ENCODE measurements around the gene LIMS2. TPM values are rescaled to one million over a fixed set of nuclear protein-coding genes. Genes with fewer than 3 reads are reported as not detected.

Gene LIMS2
- total and polyA plus RNA-seq, 3 experiments from 2014 or later: 3.1 to 6.1 (median 5.9) TPM

- ChIA-PET CTCF (interaction anchor here (0.9 kb wide), 1 partner anchor 14 kb away, joined by 3 read pairs; no protein-coding TSS in a partner anchor), POLR2A (no interaction called here)
Observed at GRCh38 chr2:127604986-127605385, 70.3 kb downstream of the LIMS2 start.

DNA sequence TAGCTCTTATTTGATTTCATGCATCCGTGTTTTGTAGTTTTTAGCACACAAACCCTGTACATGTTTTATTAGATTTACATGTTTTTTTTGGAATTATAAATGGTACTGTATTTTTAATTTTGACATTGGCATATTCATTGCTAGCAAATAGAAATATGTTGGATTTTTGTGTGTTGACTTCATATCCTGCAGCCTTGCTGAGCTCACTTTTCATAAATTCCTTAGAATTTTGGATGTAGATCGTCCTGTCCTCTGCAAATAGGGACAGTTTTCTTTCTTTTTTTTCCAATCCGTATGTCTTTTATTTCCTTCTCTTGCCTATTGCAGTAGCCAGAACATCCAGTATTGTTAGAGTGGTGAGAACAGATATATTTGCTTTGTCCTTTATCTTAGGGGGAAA, 76.1 kb downstream of the LIMS2 start:
- Mint-ChIP-seq H3K27me3 (peaks cover 6 to 7% of the 10 kb centered on the region in 2 donors), H3K4me1 (peaks cover 0 to 2% (median 0%) of the 10 kb centered on the region in 3 donors), H3K4me3 (no peak overlapping the region), H3K27ac (no peak overlapping the region), H3K36me3 (no peaks in the 10 kb centered on the region), H3K9me3 (peaks cover 0 to 1% (median 0%) of the 10 kb centered on the region in 5 donors)
- POLR2A ChIA-PET: no interaction called here
- H3K27ac ChIP-seq (ENCODE audit: low read depth, low read length): no peak overlapping the region
- H3K27me3 ChIP-seq (ENCODE audit: insufficient read depth, low read length, poor library complexity, severe bottlenecking): no peaks in the 10 kb centered on the region
- H3K4me3 ChIP-seq (ENCODE audit: low read length): no peak overlapping the region
- no peaks in the 10 kb centered on the region for H3K36me3 ChIP-seq (ENCODE audit: insufficient read depth, low read length)
- CTCF ChIA-PET: no interaction called here
- no peaks in the 10 kb centered on the region for H3K9me3 ChIP-seq (ENCODE audit: low read length)
- no peaks in the 10 kb centered on the region for H3K4me1 ChIP-seq (ENCODE audit: insufficient read depth, low read length)
- no peak for DNase-seq

More at GRCh38 chr2:127604986-127605385, 70.3 kb downstream of the LIMS2 start:
- H3K36me3 Mint-ChIP-seq: no peaks in the 10 kb centered on the region
- H3K4me1 Mint-ChIP-seq: no peaks in the 10 kb centered on the region
- Histone ChIP-seq H3K36me3 (ENCODE audit: insufficient read depth, low read length) (no peaks in the 10 kb centered on the region), H3K4me1 (ENCODE audit: insufficient read depth, low read length) (no peaks in the 10 kb centered on the region), H3K9me3 (ENCODE audit: low read length) (no peaks in the 10 kb centered on the region), H3K27me3 (ENCODE audit: insufficient read depth, low read length, poor library complexity, severe bottlenecking) (no peaks in the 10 kb centered on the region), H3K27ac (ENCODE audit: low read depth, low read length) (no peak overlapping the region), H3K4me3 (ENCODE audit: low read length) (no peak overlapping the region)
- DNase-seq: no peak
- peaks cover 0 to 1% (median 0%) of the 10 kb centered on the region in 5 donors for H3K9me3 Mint-ChIP-seq
- no peak overlapping the region for H3K4me3 Mint-ChIP-seq
- H3K27me3 Mint-ChIP-seq: peaks cover 4 to 18% of the 10 kb centered on the region in 2 donors
- H3K27ac Mint-ChIP-seq: no peak overlapping the region

DNA sequence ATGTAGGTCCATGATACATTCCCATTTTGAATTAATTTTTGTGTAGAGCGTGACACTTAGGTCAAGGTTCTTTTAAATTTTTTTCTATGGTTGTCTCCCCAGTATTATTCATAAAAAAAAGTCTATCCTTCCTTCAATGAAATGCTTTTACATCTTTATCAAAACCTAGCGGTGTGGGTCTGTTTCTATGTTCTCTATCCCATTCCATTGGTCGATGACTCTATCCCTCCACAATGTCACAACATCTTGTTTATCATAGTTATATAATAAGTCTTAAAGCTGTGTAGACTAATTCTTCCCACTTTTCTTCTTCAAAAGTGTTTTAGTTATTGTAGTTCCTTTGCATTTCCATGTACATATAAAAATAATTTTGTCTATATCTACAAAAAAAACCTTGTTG, 76.6 kb downstream of the LIMS2 start:
- Histone ChIP-seq H3K4me1 (ENCODE audit: insufficient read depth, low read length) (no peaks in the 10 kb centered on the region), H3K36me3 (ENCODE audit: insufficient read depth, low read length) (no peaks in the 10 kb centered on the region), H3K9me3 (ENCODE audit: low read length) (no peaks in the 10 kb centered on the region), H3K27me3 (ENCODE audit: insufficient read depth, low read length, poor library complexity, severe bottlenecking) (no peaks in the 10 kb centered on the region), H3K4me3 (ENCODE audit: low read length) (no peak overlapping the region), H3K27ac (ENCODE audit: low read depth, low read length) (no peak overlapping the region)
- no peak overlapping the region for H3K27ac Mint-ChIP-seq
- ChIA-PET CTCF (no interaction called here), POLR2A (no interaction called here)
- H3K36me3 Mint-ChIP-seq: no peaks in the 10 kb centered on the region
- peaks cover 0 to 2% (median 0%) of the 10 kb centered on the region in 3 donors for H3K4me1 Mint-ChIP-seq
- peaks cover 6 to 7% of the 10 kb centered on the region in 2 donors for H3K27me3 Mint-ChIP-seq
- no peak for DNase-seq
- H3K4me3 Mint-ChIP-seq: no peak overlapping the region
- H3K9me3 Mint-ChIP-seq: peaks cover 0 to 1% (median 0%) of the 10 kb centered on the region in 5 donors

DNA sequence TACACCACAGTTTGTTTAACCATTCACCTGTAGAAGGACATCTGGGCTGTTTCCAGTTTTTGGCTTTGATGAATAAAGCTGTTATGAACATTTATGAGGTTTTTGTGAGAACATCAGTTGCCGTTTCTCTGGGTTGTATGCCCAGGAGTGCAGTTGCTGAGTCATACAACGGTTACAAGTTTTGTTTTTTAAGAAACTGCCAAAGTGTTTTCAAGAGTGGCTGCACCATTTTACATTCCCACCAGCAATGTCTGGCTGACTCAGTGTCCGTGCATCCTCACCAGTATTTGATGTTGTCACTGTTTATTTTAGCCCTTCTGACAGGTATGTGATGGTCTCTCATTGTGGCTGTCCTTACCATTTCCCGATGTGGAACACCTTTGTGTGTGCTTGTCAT, 77.3 kb downstream of the LIMS2 start:
- Mint-ChIP-seq H3K9me3 (peaks cover 0 to 1% (median 0%) of the 10 kb centered on the region in 5 donors), H3K27me3 (peaks cover 6 to 7% of the 10 kb centered on the region in 2 donors), H3K27ac (no peak overlapping the region), H3K4me3 (no peak overlapping the region), H3K36me3 (no peaks in the 10 kb centered on the region), H3K4me1 (peaks cover 0 to 2% (median 0%) of the 10 kb centered on the region in 3 donors)
- H3K4me1 ChIP-seq (ENCODE audit: insufficient read depth, low read length): no peaks in the 10 kb centered on the region
- ChIA-PET POLR2A (no interaction called here), CTCF (no interaction called here)
- H3K27me3 ChIP-seq (ENCODE audit: insufficient read depth, low read length, poor library complexity, severe bottlenecking): no peaks in the 10 kb centered on the region
- H3K27ac ChIP-seq (ENCODE audit: low read depth, low read length): no peak overlapping the region
- no peak overlapping the region for H3K4me3 ChIP-seq (ENCODE audit: low read length)
- H3K36me3 ChIP-seq (ENCODE audit: insufficient read depth, low read length): no peaks in the 10 kb centered on the region
- DNase-seq: no peak
- H3K9me3 ChIP-seq (ENCODE audit: low read length): no peaks in the 10 kb centered on the region

GRCh38 chr2:127597046-127597983, 78.0 kb downstream of the LIMS2 start:
- Histone ChIP-seq H3K27ac (ENCODE audit: low read depth, low read length) (no peak overlapping the region), H3K4me3 (ENCODE audit: low read length) (no peak overlapping the region), H3K9me3 (ENCODE audit: low read length) (no peaks in the 10 kb centered on the region), H3K4me1 (ENCODE audit: insufficient read depth, low read length) (no peaks in the 10 kb centered on the region), H3K27me3 (ENCODE audit: insufficient read depth, low read length, poor library complexity, severe bottlenecking) (no peaks in the 10 kb centered on the region), H3K36me3 (ENCODE audit: insufficient read depth, low read length) (no peaks in the 10 kb centered on the region)
- ChIA-PET CTCF (no interaction called here), POLR2A (no interaction called here)
- Mint-ChIP-seq H3K9me3 (peaks cover 0 to 1% (median 0%) of the 10 kb centered on the region in 5 donors), H3K27ac (no peak overlapping the region), H3K27me3 (peaks cover 6% of the 10 kb centered on the region in 2 donors), H3K4me3 (no peak overlapping the region), H3K4me1 (peaks cover 0 to 2% (median 0%) of the 10 kb centered on the region in 3 donors), H3K36me3 (no peaks in the 10 kb centered on the region)
- no peak for DNase-seq

DNA sequence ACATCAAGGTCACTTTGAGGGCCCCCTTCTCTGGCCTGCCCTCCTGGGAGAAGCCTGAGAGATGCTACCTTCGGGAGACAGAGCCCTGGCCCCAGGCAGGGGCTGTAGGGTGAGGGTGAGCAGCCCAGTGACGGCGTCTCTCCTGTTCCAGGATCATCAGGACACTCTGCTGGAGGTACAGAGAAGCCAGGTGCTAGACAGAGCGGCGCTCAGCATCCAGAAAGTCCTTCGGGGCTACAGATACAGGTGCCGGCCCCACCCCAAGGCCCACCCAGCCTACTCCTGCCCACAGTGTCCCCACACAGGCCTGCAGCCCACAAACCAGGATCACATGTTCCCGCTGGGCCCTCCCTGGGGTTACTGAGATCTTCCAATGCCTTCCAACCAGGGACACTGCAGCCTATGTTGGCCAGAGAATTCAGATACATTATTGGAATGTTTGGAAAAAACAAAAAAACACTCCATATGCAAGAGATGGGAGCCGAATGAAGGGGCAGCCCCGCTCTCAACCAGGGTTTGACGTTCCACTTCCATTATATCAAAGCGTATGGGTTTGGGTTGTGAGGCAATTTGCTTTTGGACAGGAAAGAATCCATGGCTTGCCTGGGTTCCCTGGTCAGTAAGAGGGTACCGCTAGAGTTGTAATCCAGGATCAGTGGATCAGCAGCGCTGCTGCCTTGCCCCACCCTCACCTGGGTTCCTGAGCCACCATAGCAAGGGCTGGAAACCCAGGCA, 78.9 kb downstream of the LIMS2 start:
- H3K27ac Mint-ChIP-seq: no peak overlapping the region
- Histone ChIP-seq H3K4me3 (ENCODE audit: low read length) (no peak overlapping the region), H3K36me3 (ENCODE audit: insufficient read depth, low read length) (no peaks in the 10 kb centered on the region), H3K27ac (ENCODE audit: low read depth, low read length) (no peak overlapping the region), H3K27me3 (ENCODE audit: insufficient read depth, low read length, poor library complexity, severe bottlenecking) (no peaks in the 10 kb centered on the region), H3K4me1 (ENCODE audit: insufficient read depth, low read length) (no peaks in the 10 kb centered on the region), H3K9me3 (ENCODE audit: low read length) (no peaks in the 10 kb centered on the region)
- ChIA-PET CTCF (no interaction called here), POLR2A (no interaction called here)
- peaks cover 3 to 6% of the 10 kb centered on the region in 2 donors for H3K27me3 Mint-ChIP-seq
- no peaks in the 10 kb centered on the region for H3K36me3 Mint-ChIP-seq
- no peak for DNase-seq
- H3K9me3 Mint-ChIP-seq: no peaks in the 10 kb centered on the region
- H3K4me1 Mint-ChIP-seq: peaks cover 0 to 2% (median 0%) of the 10 kb centered on the region in 3 donors
- H3K4me3 Mint-ChIP-seq: no peak overlapping the region

GRCh38 chr2:127594116-127594591, 81.2 kb downstream of the LIMS2 start:
- H3K27me3 ChIP-seq (ENCODE audit: insufficient read depth, low read length, poor library complexity, severe bottlenecking): no peaks in the 10 kb centered on the region
- Mint-ChIP-seq H3K27ac (no peak overlapping the region), H3K4me3 (no peak overlapping the region), H3K9me3 (no peaks in the 10 kb centered on the region), H3K27me3 (peaks cover 0 to 2% of the 10 kb centered on the region in 2 donors), H3K36me3 (no peaks in the 10 kb centered on the region), H3K4me1 (peaks cover 0 to 2% (median 0%) of the 10 kb centered on the region in 3 donors)
- no peak overlapping the region for H3K27ac ChIP-seq (ENCODE audit: low read depth, low read length)
- H3K9me3 ChIP-seq (ENCODE audit: low read length): no peaks in the 10 kb centered on the region
- ChIA-PET CTCF (interaction anchor here (0.8 kb wide), 1 partner anchor 56 kb away, joined by 4 read pairs; no protein-coding TSS in a partner anchor), POLR2A (no interaction called here)
- DNase-seq: no peak
- H3K36me3 ChIP-seq (ENCODE audit: insufficient read depth, low read length): no peaks in the 10 kb centered on the region
- H3K4me3 ChIP-seq (ENCODE audit: low read length): no peak overlapping the region
- no peaks in the 10 kb centered on the region for H3K4me1 ChIP-seq (ENCODE audit: insufficient read depth, low read length)
